Stimulated activated CD4-positive, alpha-beta T cell treated with anti-CD3 and anti-CD28 coated beads, Interleukin-2, amount 100 ng/mL, for 4 hours (primary cell): ENCODE measurements around the gene MOCOS.

Experiments used
- DNase-seq: peaks from one replicate; pipeline ENCODE4 v3.0.0-alpha.2; 2020; ENCODE audit warnings: low read depth

Gene MOCOS

GRCh38 chr18:36179562-36180355 is 7.5 kb upstream of the MOCOS start:
- DNase-seq: no peak

- no peak for DNase-seq
Observed at GRCh38 chr18:36181441-36181840, 5.9 kb upstream of the MOCOS start.

GRCh38 chr18:36181898-36182506 is 5.3 kb upstream of the MOCOS start:
- no peak for DNase-seq

GRCh38 chr18:36183033-36183432 is 4.3 kb upstream of the MOCOS start:
- DNase-seq: no peak

- DNase-seq: no peak
Observed at GRCh38 chr18:36183987-36184386, 3.3 kb upstream of the MOCOS start.

GRCh38 chr18:36185157-36185556 is 2.1 kb upstream of the MOCOS start:
- DNase-seq: no peak

- DNase-seq: no peak
Observed at GRCh38 chr18:36185901-36186460, 1.3 kb upstream of the MOCOS start.

GRCh38 chr18:36186461-36187192 is 670 bp upstream of the MOCOS start:
- no peak for DNase-seq

- no peak for DNase-seq
Observed at GRCh38 chr18:36187826-36188721, 777 bp downstream of the MOCOS start.

- DNase-seq: no peak
Observed at GRCh38 chr18:36188916-36189315, 1.6 kb downstream of the MOCOS start.

GRCh38 chr18:36189486-36189885 is 2.2 kb downstream of the MOCOS start:
- DNase-seq: no peak

GRCh38 chr18:36191286-36191685 is 4.0 kb downstream of the MOCOS start:
- no peak for DNase-seq

- DNase-seq: no peak
Observed at GRCh38 chr18:36191711-36192110, 4.4 kb downstream of the MOCOS start.

GRCh38 chr18:36194600-36195315 is 7.5 kb downstream of the MOCOS start:
- no peak for DNase-seq

- DNase-seq: no peak
Observed at GRCh38 chr18:36195427-36196122, 8.3 kb downstream of the MOCOS start.

GRCh38 chr18:36196238-36196995 is 9.1 kb downstream of the MOCOS start:
- no peak for DNase-seq

GRCh38 chr18:36197511-36198166 is 10.3 kb downstream of the MOCOS start:
- no peak for DNase-seq

GRCh38 chr18:36199691-36200295 is 12.5 kb downstream of the MOCOS start:
- DNase-seq: no peak

GRCh38 chr18:36200354-36200771 is 13.1 kb downstream of the MOCOS start:
- DNase-seq: no peak
